ENCODE results near the gene DAG1.

Gene DAG1

GRCh38 chr3:49554633-49555265, 84.7 kb downstream of the DAG1 start:
- peak; percentile 29 for DNase-seq (ENCODE audit: low spot score)

GRCh38 chr3:49556500-49557275, 86.6 kb downstream of the DAG1 start:
- no peak for DNase-seq (ENCODE audit: low spot score)

GRCh38 chr3:49563040-49563578, 93.0 kb downstream of the DAG1 start:
- DNase-seq (ENCODE audit: low spot score): no peak

GRCh38 chr3:49563766-49564165, 93.7 kb downstream of the DAG1 start:
- no peak for DNase-seq (ENCODE audit: low spot score)

GRCh38 chr3:49566312-49566711, 96.2 kb downstream of the DAG1 start:
- DNase-seq (ENCODE audit: low spot score): no peak

GRCh38 chr3:49567406-49567805, 97.3 kb downstream of the DAG1 start:
- no peak for DNase-seq (ENCODE audit: low spot score)

- no peak for DNase-seq (ENCODE audit: low spot score)
Measured at GRCh38 chr3:49568965-49569364, 98.9 kb downstream of the DAG1 start.

GRCh38 chr3:49570028-49570654, 100.1 kb downstream of the DAG1 start:
- DNase-seq (ENCODE audit: low spot score): no peak

GRCh38 chr3:49582177-49582576, 112.1 kb downstream of the DAG1 start:
- DNase-seq (ENCODE audit: low spot score): no peak
